ENCODE measurements around the gene RAB3IL1.

The RAB3IL1 gene

GRCh38 chr11:61897387-61898246 lies 19.7 kb downstream of the RAB3IL1 start:
- no peaks in the 10 kb centered on the region for H3K36me3 ChIP-seq (ENCODE audit: control insufficient read depth, low read depth, low read length)
- H3K4me1 ChIP-seq (ENCODE audit: control insufficient read depth, low read depth, low read length): no peaks in the 10 kb centered on the region
- H3K9ac ChIP-seq (ENCODE audit: low read length): no peak overlapping the region
- no peak overlapping the region for H3K4me3 ChIP-seq (ENCODE audit: low read length)
- H3K9me3 ChIP-seq (ENCODE audit: control insufficient read depth, low read depth, low read length): no peaks in the 10 kb centered on the region
- no peaks in the 10 kb centered on the region for H3K27me3 ChIP-seq (ENCODE audit: control insufficient read depth, insufficient read depth, low read length)
- no peak overlapping the region for H3K27ac ChIP-seq (ENCODE audit: low read length)

- no peaks in the 10 kb centered on the region for H3K4me1 ChIP-seq (ENCODE audit: control insufficient read depth, low read depth, low read length)
- H3K27me3 ChIP-seq (ENCODE audit: control insufficient read depth, insufficient read depth, low read length): no peaks in the 10 kb centered on the region
- no peak overlapping the region for H3K9ac ChIP-seq (ENCODE audit: low read length)
- H3K27ac ChIP-seq (ENCODE audit: low read length): no peak overlapping the region
- no peaks in the 10 kb centered on the region for H3K9me3 ChIP-seq (ENCODE audit: control insufficient read depth, low read depth, low read length)
- no peak overlapping the region for H3K4me3 ChIP-seq (ENCODE audit: low read length)
- no peaks in the 10 kb centered on the region for H3K36me3 ChIP-seq (ENCODE audit: control insufficient read depth, low read depth, low read length)
Observed at GRCh38 chr11:61896665-61897386, 20.5 kb downstream of the RAB3IL1 start.

DNA sequence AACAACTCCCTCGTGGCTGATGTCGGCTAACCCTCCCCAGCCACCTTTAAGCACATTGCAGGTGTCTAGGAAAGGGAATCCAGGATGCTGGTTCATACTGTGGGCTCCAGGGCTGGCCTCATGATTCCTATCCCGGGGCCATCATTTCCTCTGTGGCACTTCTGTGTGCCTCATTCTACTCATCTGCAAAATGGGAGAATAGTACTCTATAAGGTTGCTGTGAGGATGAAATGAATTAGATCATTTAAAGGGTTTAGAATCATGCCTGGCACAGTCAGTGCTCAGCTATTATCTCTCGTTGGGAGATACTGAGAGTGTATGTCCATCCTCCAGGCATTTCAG lies 21.7 kb downstream of the RAB3IL1 start:
- H3K27me3 ChIP-seq (ENCODE audit: control insufficient read depth, insufficient read depth, low read length): no peaks in the 10 kb centered on the region
- no peak overlapping the region for H3K4me3 ChIP-seq (ENCODE audit: low read length)
- no peak overlapping the region for H3K27ac ChIP-seq (ENCODE audit: low read length)
- no peaks in the 10 kb centered on the region for H3K9me3 ChIP-seq (ENCODE audit: control insufficient read depth, low read depth, low read length)
- H3K9ac ChIP-seq (ENCODE audit: low read length): no peak overlapping the region
- H3K4me1 ChIP-seq (ENCODE audit: control insufficient read depth, low read depth, low read length): peaks cover 3% of the 10 kb centered on the region
- H3K36me3 ChIP-seq (ENCODE audit: control insufficient read depth, low read depth, low read length): no peaks in the 10 kb centered on the region

- Histone ChIP-seq H3K4me1 (ENCODE audit: control insufficient read depth, low read depth, low read length) (peaks cover 6% of the 10 kb centered on the region), H3K36me3 (ENCODE audit: control insufficient read depth, low read depth, low read length) (no peaks in the 10 kb centered on the region), H3K27me3 (ENCODE audit: control insufficient read depth, insufficient read depth, low read length) (peaks cover 3% of the 10 kb centered on the region), H3K9ac (ENCODE audit: low read length) (no peak overlapping the region), H3K9me3 (ENCODE audit: control insufficient read depth, low read depth, low read length) (no peaks in the 10 kb centered on the region), H3K27ac (ENCODE audit: low read length) (no peak overlapping the region), H3K4me3 (ENCODE audit: low read length) (no peak overlapping the region)
Observed at GRCh38 chr11:61895046-61895717, 22.2 kb downstream of the RAB3IL1 start.

GRCh38 chr11:61893981-61894380 lies 23.4 kb downstream of the RAB3IL1 start:
- H3K36me3 ChIP-seq (ENCODE audit: control insufficient read depth, low read depth, low read length): no peaks in the 10 kb centered on the region
- no peak overlapping the region for H3K9ac ChIP-seq (ENCODE audit: low read length)
- no peak overlapping the region for H3K27ac ChIP-seq (ENCODE audit: low read length)
- H3K27me3 ChIP-seq (ENCODE audit: control insufficient read depth, insufficient read depth, low read length): peaks cover 5% of the 10 kb centered on the region
- no peaks in the 10 kb centered on the region for H3K9me3 ChIP-seq (ENCODE audit: control insufficient read depth, low read depth, low read length)
- peaks cover 6% of the 10 kb centered on the region for H3K4me1 ChIP-seq (ENCODE audit: control insufficient read depth, low read depth, low read length)
- no peak overlapping the region for H3K4me3 ChIP-seq (ENCODE audit: low read length)

GRCh38 chr11:61892085-61892370 lies 25.3 kb downstream of the RAB3IL1 start:
- peak overlapping the region; percentile 65 for H3K4me3 ChIP-seq (ENCODE audit: low read length)
- no peaks in the 10 kb centered on the region for H3K36me3 ChIP-seq (ENCODE audit: control insufficient read depth, low read depth, low read length)
- H3K27me3 ChIP-seq (ENCODE audit: control insufficient read depth, insufficient read depth, low read length): peaks cover 5% of the 10 kb centered on the region
- H3K27ac ChIP-seq (ENCODE audit: low read length): no peak overlapping the region
- peaks cover 6% of the 10 kb centered on the region for H3K4me1 ChIP-seq (ENCODE audit: control insufficient read depth, low read depth, low read length)
- H3K9ac ChIP-seq (ENCODE audit: low read length): no peak overlapping the region
- H3K9me3 ChIP-seq (ENCODE audit: control insufficient read depth, low read depth, low read length): no peaks in the 10 kb centered on the region

DNA sequence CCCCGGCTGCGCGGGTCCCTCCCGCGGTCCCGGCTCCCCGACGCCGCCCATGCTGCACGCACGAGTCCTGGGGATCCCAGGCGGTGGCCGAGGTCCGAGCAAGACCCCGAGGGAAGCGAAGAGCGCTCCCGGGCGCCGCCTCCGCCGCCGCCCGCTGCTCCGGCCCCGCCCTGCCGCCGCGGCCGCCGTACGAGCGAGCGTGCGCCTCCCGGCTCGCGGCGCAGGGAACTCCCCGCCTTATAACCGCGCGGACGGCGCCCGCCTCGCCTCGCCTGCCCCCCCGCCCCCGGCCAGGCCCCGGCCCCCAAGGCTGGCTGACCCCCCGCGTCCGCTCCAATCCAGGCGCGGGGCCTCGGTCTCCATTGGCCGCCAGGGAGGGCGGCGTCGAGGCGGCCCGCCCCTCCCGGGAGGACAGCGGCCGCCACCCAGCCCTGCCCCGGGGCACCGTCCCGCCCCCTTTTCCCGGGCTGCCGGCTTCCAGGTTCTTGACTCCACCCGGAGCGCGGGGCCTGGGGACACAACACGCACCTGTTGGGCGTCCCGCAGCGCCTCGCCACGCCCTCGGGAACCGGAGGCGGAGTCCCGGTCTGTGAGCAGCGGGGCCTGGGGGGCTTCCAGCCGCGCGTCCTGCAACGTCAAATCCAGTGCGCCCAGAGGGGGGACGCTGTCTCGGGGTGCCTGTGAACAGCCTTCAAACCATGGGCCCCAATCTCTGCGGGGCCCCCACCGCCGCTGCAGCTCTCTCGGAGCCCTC lies 25.9 kb downstream of the RAB3IL1 start, which contains the start of gene FADS3:
TSS of gene FADS3 (minus strand) at position 215 of the 754 bp plus-strand sequence. CDS start at position 51, 164 bp downstream.
- peak within 1 kb of the TSS; percentile 75 for H3K4me3 ChIP-seq (ENCODE audit: low read length)
- H3K4me1 ChIP-seq (ENCODE audit: control insufficient read depth, low read depth, low read length): peaks cover 6% of the 10 kb centered on the region
- H3K27ac ChIP-seq (ENCODE audit: low read length): no peak within 1 kb of the TSS
- peak within 1 kb of the TSS; percentile 22 for H3K9ac ChIP-seq (ENCODE audit: low read length)
- H3K9me3 ChIP-seq (ENCODE audit: control insufficient read depth, low read depth, low read length): no peaks in the 10 kb centered on the region
- no peaks in the 10 kb centered on the region for H3K36me3 ChIP-seq (ENCODE audit: control insufficient read depth, low read depth, low read length)
- H3K27me3 ChIP-seq (ENCODE audit: control insufficient read depth, insufficient read depth, low read length): peaks cover 5% of the 10 kb centered on the region

- Histone ChIP-seq H3K9me3 (ENCODE audit: control insufficient read depth, low read depth, low read length) (no peaks in the 10 kb centered on the region), H3K36me3 (ENCODE audit: control insufficient read depth, low read depth, low read length) (no peaks in the 10 kb centered on the region), H3K4me3 (ENCODE audit: low read length) (peak overlapping the region; percentile 75), H3K27me3 (ENCODE audit: control insufficient read depth, insufficient read depth, low read length) (peaks cover 5% of the 10 kb centered on the region), H3K27ac (ENCODE audit: low read length) (no peak overlapping the region), H3K9ac (ENCODE audit: low read length) (peak overlapping the region; percentile 22), H3K4me1 (ENCODE audit: control insufficient read depth, low read depth, low read length) (peaks cover 6% of the 10 kb centered on the region)
Observed at GRCh38 chr11:61890529-61891330, 26.6 kb downstream of the RAB3IL1 start.

- Histone ChIP-seq H3K27ac (ENCODE audit: low read length) (no peak overlapping the region), H3K36me3 (ENCODE audit: control insufficient read depth, low read depth, low read length) (no peaks in the 10 kb centered on the region), H3K9ac (ENCODE audit: low read length) (no peak overlapping the region), H3K4me3 (ENCODE audit: low read length) (no peak overlapping the region), H3K4me1 (ENCODE audit: control insufficient read depth, low read depth, low read length) (peaks cover 6% of the 10 kb centered on the region), H3K27me3 (ENCODE audit: control insufficient read depth, insufficient read depth, low read length) (peaks cover 5% of the 10 kb centered on the region), H3K9me3 (ENCODE audit: control insufficient read depth, low read depth, low read length) (no peaks in the 10 kb centered on the region)
Observed at GRCh38 chr11:61889831-61890230, 27.5 kb downstream of the RAB3IL1 start.

DNA sequence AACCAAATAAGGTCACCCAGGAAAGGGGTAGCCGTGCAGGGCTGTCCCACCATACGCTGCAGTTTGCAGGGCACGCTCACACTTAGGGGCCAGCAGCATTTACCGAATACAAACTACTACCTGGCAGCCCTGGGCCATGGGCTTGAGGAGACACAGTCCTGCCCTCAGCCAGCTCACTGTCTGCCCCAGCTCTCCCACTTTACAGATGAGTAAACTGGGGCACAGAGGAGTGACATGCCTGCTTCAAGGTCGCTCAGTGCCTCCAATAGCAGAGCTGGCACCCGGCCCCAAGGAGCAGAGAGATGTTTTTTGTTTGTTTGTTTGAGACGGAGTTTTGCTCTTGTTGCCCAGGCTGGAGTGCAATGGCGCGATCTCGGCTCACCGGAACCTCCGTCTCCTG lies 28.8 kb downstream of the RAB3IL1 start:
- H3K9me3 ChIP-seq (ENCODE audit: control insufficient read depth, low read depth, low read length): no peaks in the 10 kb centered on the region
- peaks cover 5% of the 10 kb centered on the region for H3K27me3 ChIP-seq (ENCODE audit: control insufficient read depth, insufficient read depth, low read length)
- H3K9ac ChIP-seq (ENCODE audit: low read length): no peak overlapping the region
- no peak overlapping the region for H3K4me3 ChIP-seq (ENCODE audit: low read length)
- H3K36me3 ChIP-seq (ENCODE audit: control insufficient read depth, low read depth, low read length): no peaks in the 10 kb centered on the region
- no peak overlapping the region for H3K27ac ChIP-seq (ENCODE audit: low read length)
- H3K4me1 ChIP-seq (ENCODE audit: control insufficient read depth, low read depth, low read length): peaks cover 6% of the 10 kb centered on the region

Measured in iPS-18a (cell line).